ENCODE measurements around the gene HIVEP3. TPM values are rescaled to one million over a fixed set of nuclear protein-coding genes. Genes with fewer than 3 reads are reported as not detected.

Gene HIVEP3
- total and polyA plus RNA-seq, 4 experiments from 2014 or later, result 8.2 to 12.8 (median 10.8) TPM

DNA sequence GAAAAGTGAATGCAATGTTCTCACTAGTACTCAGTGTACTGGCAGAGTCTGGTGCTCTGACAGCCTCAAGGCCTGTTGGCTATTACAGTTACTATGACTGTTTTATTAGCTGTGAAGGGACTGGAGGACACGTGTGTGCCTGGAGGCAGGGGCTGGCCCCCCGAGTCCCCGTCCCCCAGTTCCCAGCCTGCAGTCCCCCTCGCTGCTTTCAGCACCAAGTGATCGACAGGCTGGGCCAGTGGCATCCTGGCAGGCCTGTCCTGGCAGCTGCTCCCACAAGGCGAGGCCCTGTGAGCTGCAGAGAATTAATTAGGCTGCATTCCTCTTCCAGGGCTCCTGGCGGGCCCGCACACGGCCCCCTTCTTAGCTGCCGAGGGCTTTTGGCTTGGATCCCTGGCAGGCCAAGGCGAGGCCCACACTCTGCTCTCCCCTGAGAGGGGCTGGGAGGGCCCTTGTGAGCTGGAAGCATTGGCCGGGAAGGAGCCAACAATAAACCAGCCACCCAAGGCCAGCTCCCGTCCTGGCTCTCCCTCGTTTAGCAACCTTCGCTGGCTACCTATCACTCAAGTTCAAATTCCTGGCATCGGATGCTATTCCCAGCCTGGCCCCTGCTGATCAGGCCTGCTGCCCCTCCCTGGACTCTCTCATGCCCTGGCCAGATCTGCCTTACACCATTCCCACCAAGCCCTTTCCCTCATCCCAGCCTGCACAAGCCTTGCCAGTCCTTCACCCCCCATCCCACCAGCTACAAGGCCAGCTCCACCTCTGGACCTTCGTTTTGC lies 444.0 kb downstream of the HIVEP3 start:
- ChIA-PET POLR2A (ENCODE audit: partially characterized antibody) (no interaction called here), CTCF (ENCODE audit: partially characterized antibody) (no interaction called here)
- Mint-ChIP-seq H3K36me3 (no peaks in the 10 kb centered on the region), H3K9me3 (no peaks in the 10 kb centered on the region), H3K4me3 (no peak overlapping the region), H3K27me3 (peaks cover 2 to 4% of the 10 kb centered on the region in 2 donors), H3K4me1 (no peaks in the 10 kb centered on the region), H3K27ac (no peak overlapping the region)
- H3K36me3 ChIP-seq (ENCODE audit: insufficient read depth, low read length), result no peaks in the 10 kb centered on the region
- intact Hi-C loops (cut with micrococcal nuclease), result no loop called here
- H3K4me3 ChIP-seq (ENCODE audit: low read length in 2 of 2), result no peak overlapping the region
- no peaks in the 10 kb centered on the region for H3K9me3 ChIP-seq (ENCODE audit: control insufficient read depth in 1 of 2, low read length in 2 of 2)
- no peak overlapping the region for H3K27ac ChIP-seq (ENCODE audit: low read depth, low read length)
- no peaks in the 10 kb centered on the region for H3K27me3 ChIP-seq (ENCODE audit: insufficient read depth, low read length)
- no peaks in the 10 kb centered on the region for H3K4me1 ChIP-seq (ENCODE audit: insufficient read depth, low read length)
- DNase-seq, result no peak

DNA sequence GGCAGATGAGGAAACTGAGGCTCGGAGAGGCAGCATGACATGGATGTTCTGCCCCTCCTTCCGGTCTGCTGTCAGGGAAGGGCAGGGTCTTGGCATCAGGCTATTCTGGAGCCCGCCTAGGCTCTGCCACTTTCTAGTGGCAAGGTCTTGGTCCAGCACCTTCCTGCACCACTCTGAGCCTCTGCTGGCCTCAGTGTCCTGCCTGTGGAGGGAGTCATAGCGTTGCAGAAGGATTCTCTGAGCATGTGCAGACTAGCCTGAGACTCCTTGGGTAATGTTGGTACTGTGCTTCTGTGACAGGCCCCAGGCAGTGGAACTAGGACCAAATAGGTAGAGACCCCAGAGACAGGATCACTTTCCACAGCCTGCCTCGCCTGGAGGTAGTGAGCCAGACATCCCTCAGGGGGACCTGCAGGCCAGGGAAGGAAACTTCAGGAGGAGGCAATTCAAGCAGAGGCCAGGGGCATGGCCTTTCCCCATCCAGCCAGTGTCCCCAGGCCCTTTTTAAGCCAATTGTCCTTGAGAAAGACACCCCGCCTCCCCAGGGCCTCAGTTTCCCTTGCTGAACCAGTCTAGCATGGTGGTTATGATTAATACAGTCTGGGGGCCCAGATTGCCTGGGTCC lies 444.9 kb downstream of the HIVEP3 start:
- H3K27me3 ChIP-seq (ENCODE audit: insufficient read depth, low read length), result no peaks in the 10 kb centered on the region
- no peaks in the 10 kb centered on the region for H3K9me3 ChIP-seq (ENCODE audit: control insufficient read depth in 1 of 2, low read length in 2 of 2)
- no peaks in the 10 kb centered on the region for H3K36me3 ChIP-seq (ENCODE audit: insufficient read depth, low read length)
- no peak overlapping the region for H3K27ac Mint-ChIP-seq
- no peaks in the 10 kb centered on the region for H3K36me3 Mint-ChIP-seq
- no peak overlapping the region for H3K4me3 Mint-ChIP-seq
- CTCF ChIA-PET (ENCODE audit: partially characterized antibody), result interaction anchor here (1.1 kb wide), 1 partner anchor 9 kb away, joined by 4 read pairs; no protein-coding TSS in a partner anchor
- intact Hi-C loops (cut with micrococcal nuclease), result no loop called here
- no peak overlapping the region for H3K4me3 ChIP-seq (ENCODE audit: low read length in 2 of 2)
- POLR2A ChIA-PET (ENCODE audit: partially characterized antibody), result no interaction called here
- no peaks in the 10 kb centered on the region for H3K4me1 ChIP-seq (ENCODE audit: insufficient read depth, low read length)
- no peak overlapping the region for H3K27ac ChIP-seq (ENCODE audit: low read depth, low read length)
- no peaks in the 10 kb centered on the region for H3K9me3 Mint-ChIP-seq
- no peak for DNase-seq
- H3K27me3 Mint-ChIP-seq, result peaks cover 4% of the 10 kb centered on the region in 2 donors
- no peaks in the 10 kb centered on the region for H3K4me1 Mint-ChIP-seq

DNA sequence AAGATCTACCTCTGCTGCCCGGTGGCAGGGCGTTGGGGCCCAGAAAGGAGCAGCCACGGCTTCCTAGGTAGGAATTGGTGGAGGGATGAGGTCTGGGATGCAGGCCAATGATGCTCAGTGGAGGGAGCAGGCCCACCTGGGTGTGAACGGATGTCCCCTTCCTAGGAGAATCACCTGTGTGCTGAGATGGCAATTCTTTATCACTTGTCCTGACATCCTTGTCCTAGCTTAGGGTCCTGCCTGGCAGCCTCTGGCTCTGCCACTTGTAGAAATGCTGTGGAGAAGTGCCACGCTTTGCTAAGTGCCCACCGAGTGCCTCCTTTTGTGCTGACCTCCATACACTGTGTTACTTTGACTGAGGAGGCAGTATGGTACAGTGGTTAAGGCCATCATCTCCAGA lies 447.1 kb downstream of the HIVEP3 start:
- CTCF ChIA-PET (ENCODE audit: partially characterized antibody), result no interaction called here
- Histone ChIP-seq H3K4me3 (ENCODE audit: low read length in 2 of 2) (no peak overlapping the region), H3K4me1 (ENCODE audit: insufficient read depth, low read length) (no peaks in the 10 kb centered on the region), H3K27me3 (ENCODE audit: insufficient read depth, low read length) (no peaks in the 10 kb centered on the region), H3K36me3 (ENCODE audit: insufficient read depth, low read length) (no peaks in the 10 kb centered on the region), H3K27ac (ENCODE audit: low read depth, low read length) (no peak overlapping the region), H3K9me3 (ENCODE audit: control insufficient read depth in 1 of 2, low read length in 2 of 2) (no peaks in the 10 kb centered on the region)
- no peak overlapping the region for H3K27ac Mint-ChIP-seq
- peaks cover 4% of the 10 kb centered on the region in 2 donors for H3K27me3 Mint-ChIP-seq
- no peaks in the 10 kb centered on the region for H3K36me3 Mint-ChIP-seq
- POLR2A ChIA-PET (ENCODE audit: partially characterized antibody), result no interaction called here
- intact Hi-C loops (cut with micrococcal nuclease), result no loop called here
- H3K4me1 Mint-ChIP-seq, result no peaks in the 10 kb centered on the region
- DNase-seq, result no peak
- H3K4me3 Mint-ChIP-seq, result no peak overlapping the region
- no peaks in the 10 kb centered on the region for H3K9me3 Mint-ChIP-seq

DNA sequence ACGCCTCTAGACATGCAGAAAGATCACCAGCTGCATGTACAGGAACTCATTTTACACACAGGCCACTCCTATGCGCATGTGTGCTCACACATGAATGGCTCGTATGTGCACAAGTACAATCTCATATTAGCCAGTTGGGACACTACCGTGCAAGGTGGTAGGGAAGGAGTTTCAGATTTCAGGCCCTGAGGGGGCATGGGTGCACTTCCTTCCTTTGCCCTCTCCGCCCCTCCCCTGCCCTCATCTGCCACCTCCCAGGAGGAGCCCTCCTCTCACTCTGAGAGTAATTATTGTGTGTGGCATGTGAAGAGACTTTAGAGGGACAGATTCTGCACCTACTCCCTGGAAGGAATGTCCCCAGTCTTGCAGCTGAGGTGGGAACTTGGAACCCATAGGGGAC lies 449.0 kb downstream of the HIVEP3 start:
- no peaks in the 10 kb centered on the region for H3K4me1 Mint-ChIP-seq
- Histone ChIP-seq H3K4me3 (ENCODE audit: low read length in 2 of 2) (no peak overlapping the region), H3K27me3 (ENCODE audit: insufficient read depth, low read length) (no peaks in the 10 kb centered on the region), H3K4me1 (ENCODE audit: insufficient read depth, low read length) (no peaks in the 10 kb centered on the region), H3K36me3 (ENCODE audit: insufficient read depth, low read length) (no peaks in the 10 kb centered on the region), H3K9me3 (ENCODE audit: control insufficient read depth in 1 of 2, low read length in 2 of 2) (no peaks in the 10 kb centered on the region), H3K27ac (ENCODE audit: low read depth, low read length) (no peak overlapping the region)
- no peak overlapping the region for H3K27ac Mint-ChIP-seq
- peaks cover 4 to 7% of the 10 kb centered on the region in 2 donors for H3K27me3 Mint-ChIP-seq
- H3K9me3 Mint-ChIP-seq, result no peaks in the 10 kb centered on the region
- intact Hi-C loops (cut with micrococcal nuclease), result no loop called here
- DNase-seq, result no peak
- H3K36me3 Mint-ChIP-seq, result no peaks in the 10 kb centered on the region
- ChIA-PET CTCF (ENCODE audit: partially characterized antibody) (no interaction called here), POLR2A (ENCODE audit: partially characterized antibody) (no interaction called here)
- H3K4me3 Mint-ChIP-seq, result no peak overlapping the region

DNA sequence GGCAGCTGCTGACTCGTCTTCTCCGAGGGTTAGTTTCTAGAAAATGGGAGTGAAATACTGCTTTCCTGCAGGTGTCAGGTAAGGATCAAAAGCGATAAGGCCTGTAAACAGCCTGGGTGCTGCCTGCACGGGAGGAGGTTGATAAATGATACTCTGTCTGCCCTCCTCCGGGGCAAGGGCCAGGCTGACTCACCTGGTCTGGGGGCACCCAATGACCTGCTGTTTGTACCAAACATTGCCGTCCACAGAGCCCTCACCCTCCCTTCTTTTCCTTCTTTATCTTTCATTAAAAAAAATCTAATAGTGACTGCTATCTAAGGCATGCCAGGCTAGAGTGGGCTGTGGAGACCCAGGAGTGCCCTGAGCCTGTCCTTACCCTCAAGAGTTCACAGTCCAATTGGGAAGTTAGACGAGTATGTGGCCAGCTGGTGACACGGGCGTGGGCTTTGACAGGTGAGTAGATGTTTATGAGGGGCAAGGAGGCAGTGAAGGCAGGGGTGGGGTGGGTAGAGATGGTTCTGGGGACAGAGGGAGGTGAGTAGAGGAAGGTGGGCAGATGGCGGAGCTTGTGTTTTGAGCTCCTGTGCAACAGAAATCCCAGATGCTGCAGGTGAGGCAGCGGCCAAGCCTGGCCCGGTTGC lies 450.5 kb downstream of the HIVEP3 start:
- ChIA-PET POLR2A (ENCODE audit: partially characterized antibody) (no interaction called here), CTCF (ENCODE audit: partially characterized antibody) (no interaction called here)
- Mint-ChIP-seq H3K4me1 (no peaks in the 10 kb centered on the region), H3K27me3 (peaks cover 4 to 7% of the 10 kb centered on the region in 2 donors), H3K36me3 (no peaks in the 10 kb centered on the region), H3K9me3 (no peaks in the 10 kb centered on the region), H3K4me3 (no peak overlapping the region), H3K27ac (no peak overlapping the region)
- H3K27ac ChIP-seq (ENCODE audit: low read depth, low read length), result no peak overlapping the region
- H3K4me3 ChIP-seq (ENCODE audit: low read length in 2 of 2), result no peak overlapping the region
- no peaks in the 10 kb centered on the region for H3K36me3 ChIP-seq (ENCODE audit: insufficient read depth, low read length)
- DNase-seq, result no peak
- intact Hi-C loops (cut with micrococcal nuclease), result no loop called here
- no peaks in the 10 kb centered on the region for H3K4me1 ChIP-seq (ENCODE audit: insufficient read depth, low read length)
- no peaks in the 10 kb centered on the region for H3K9me3 ChIP-seq (ENCODE audit: control insufficient read depth in 1 of 2, low read length in 2 of 2)
- H3K27me3 ChIP-seq (ENCODE audit: insufficient read depth, low read length), result no peaks in the 10 kb centered on the region

DNA sequence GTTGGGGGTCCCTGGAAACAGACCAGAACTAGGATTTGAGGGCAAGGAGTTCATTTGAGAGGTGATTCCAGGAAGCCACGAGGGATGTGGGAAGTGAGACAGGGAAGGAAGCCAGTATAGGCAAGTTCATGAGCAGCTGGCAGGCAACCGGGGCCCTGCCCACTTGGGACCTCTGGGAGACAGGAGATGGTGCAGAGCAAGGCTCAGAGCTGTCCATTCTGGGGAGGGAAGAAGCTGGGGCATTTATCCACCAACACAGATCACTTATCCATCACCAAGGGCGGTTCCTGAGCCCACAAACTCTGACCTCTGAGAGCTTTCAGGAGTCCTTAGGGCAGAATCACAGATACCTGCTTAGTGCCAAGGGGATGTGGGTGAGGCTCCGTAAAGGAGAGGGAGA lies 451.0 kb downstream of the HIVEP3 start:
- Mint-ChIP-seq H3K36me3 (no peaks in the 10 kb centered on the region), H3K27ac (no peak overlapping the region), H3K9me3 (no peaks in the 10 kb centered on the region), H3K27me3 (peaks cover 4 to 7% of the 10 kb centered on the region in 2 donors), H3K4me1 (no peaks in the 10 kb centered on the region), H3K4me3 (no peak overlapping the region)
- H3K36me3 ChIP-seq (ENCODE audit: insufficient read depth, low read length), result no peaks in the 10 kb centered on the region
- POLR2A ChIA-PET (ENCODE audit: partially characterized antibody), result no interaction called here
- H3K4me1 ChIP-seq (ENCODE audit: insufficient read depth, low read length), result no peaks in the 10 kb centered on the region
- no peak overlapping the region for H3K4me3 ChIP-seq (ENCODE audit: low read length in 2 of 2)
- no peak for DNase-seq
- no peak overlapping the region for H3K27ac ChIP-seq (ENCODE audit: low read depth, low read length)
- CTCF ChIA-PET (ENCODE audit: partially characterized antibody), result no interaction called here
- H3K27me3 ChIP-seq (ENCODE audit: insufficient read depth, low read length), result no peaks in the 10 kb centered on the region
- intact Hi-C loops (cut with micrococcal nuclease), result no loop called here
- H3K9me3 ChIP-seq (ENCODE audit: control insufficient read depth in 1 of 2, low read length in 2 of 2), result no peaks in the 10 kb centered on the region

DNA sequence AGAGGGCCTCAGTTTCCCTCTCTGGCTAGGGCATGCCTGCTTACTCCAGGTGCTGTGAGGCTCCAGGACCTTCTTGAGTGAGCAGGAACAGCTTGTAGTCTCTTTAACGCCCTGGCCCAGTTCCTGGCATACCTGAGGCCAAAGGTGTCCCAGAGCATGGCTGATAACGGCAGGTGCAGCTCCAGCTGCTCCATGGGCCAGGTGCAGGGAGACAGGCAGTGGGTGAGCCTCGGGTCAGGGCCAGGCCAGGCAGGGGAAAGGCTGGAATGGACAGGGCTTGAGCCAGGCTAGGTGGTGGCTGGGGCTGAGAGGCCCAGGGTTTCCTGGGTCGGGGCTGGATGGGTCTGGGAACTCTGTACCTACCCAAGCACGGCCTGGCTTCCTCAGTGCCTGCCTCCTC lies 452.6 kb downstream of the HIVEP3 start:
- ChIA-PET POLR2A (ENCODE audit: partially characterized antibody) (no interaction called here), CTCF (ENCODE audit: partially characterized antibody) (no interaction called here)
- Mint-ChIP-seq H3K27me3 (peaks cover 2 to 4% of the 10 kb centered on the region in 2 donors), H3K4me1 (no peaks in the 10 kb centered on the region), H3K4me3 (no peak overlapping the region), H3K27ac (no peak overlapping the region), H3K9me3 (no peaks in the 10 kb centered on the region), H3K36me3 (no peaks in the 10 kb centered on the region)
- H3K27ac ChIP-seq (ENCODE audit: low read depth, low read length), result no peak overlapping the region
- no peaks in the 10 kb centered on the region for H3K4me1 ChIP-seq (ENCODE audit: insufficient read depth, low read length)
- H3K9me3 ChIP-seq (ENCODE audit: control insufficient read depth in 1 of 2, low read length in 2 of 2), result no peaks in the 10 kb centered on the region
- DNase-seq, result no peak
- no peaks in the 10 kb centered on the region for H3K27me3 ChIP-seq (ENCODE audit: insufficient read depth, low read length)
- no peaks in the 10 kb centered on the region for H3K36me3 ChIP-seq (ENCODE audit: insufficient read depth, low read length)
- H3K4me3 ChIP-seq (ENCODE audit: low read length in 2 of 2), result no peak overlapping the region
- intact Hi-C loops (cut with micrococcal nuclease), result no loop called here
